Measurements from ENCODE around the gene CSAD. TPM values are rescaled to one million over a fixed set of nuclear protein-coding genes. Genes with fewer than 3 reads are reported as not detected.

Gene CSAD
- total RNA-seq, 1 donor from 2014 or later: 23.8 TPM

DNA sequence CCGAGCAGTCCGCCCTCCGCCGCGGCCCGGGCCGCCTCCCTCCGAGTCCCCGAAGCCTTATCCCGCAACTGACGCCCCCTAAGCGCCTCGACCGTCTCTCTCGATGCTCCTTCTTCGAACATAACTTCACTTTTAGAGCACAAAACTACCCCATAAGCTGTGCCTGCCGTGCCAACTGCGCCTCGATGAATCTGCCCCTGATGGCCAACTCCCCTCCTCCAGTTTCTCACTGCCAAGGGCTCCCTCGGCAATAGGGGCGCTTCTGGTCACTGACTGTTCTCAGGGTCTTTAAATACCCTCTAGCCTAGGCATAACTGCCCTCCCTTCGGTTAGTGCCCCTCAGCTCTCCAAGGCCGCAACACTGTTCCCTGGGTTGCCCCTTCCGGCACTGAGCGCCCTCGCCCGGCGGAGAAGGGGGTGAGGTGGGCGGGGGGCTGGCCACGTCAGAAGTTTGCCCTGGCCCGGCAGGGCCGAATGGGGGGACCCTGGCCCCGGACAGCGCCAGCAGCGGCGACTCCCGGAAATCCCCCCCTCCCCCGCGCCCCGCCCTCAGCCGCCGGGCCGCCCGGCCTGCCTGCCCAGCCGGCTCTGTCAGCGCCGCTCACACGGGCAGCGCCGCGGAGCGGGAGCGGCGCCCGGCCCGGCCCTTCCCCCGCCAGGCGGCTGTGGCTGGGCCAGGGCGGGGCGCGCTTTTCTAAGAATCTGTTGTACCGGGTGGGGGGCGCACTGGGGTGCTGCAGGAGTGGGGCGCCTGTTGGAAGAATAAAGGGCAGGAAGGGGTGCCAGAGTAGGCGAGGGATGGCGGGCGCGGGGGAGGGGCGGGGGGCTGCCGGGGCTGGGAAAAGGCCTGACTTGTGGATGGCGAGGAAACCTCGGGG is 40.7 kb upstream of the CSAD start:
- Mint-ChIP-seq H3K27me3 (ENCODE audit: unreplicated experiment) (peaks cover 10% of the 10 kb centered on the region), H3K27ac (ENCODE audit: unreplicated experiment) (peak overlapping the region; percentile 27), H3K9me3 (ENCODE audit: unreplicated experiment) (no peaks in the 10 kb centered on the region), H3K36me3 (ENCODE audit: low read depth, unreplicated experiment) (peaks cover 4% of the 10 kb centered on the region), H3K4me1 (ENCODE audit: unreplicated experiment) (peaks cover 68% of the 10 kb centered on the region), H3K4me3 (ENCODE audit: unreplicated experiment) (peak overlapping the region; percentile 91)
- peak; percentile 69 for DNase-seq (ENCODE audit: low spot score)
- TF ChIP-seq, protein P1, sequence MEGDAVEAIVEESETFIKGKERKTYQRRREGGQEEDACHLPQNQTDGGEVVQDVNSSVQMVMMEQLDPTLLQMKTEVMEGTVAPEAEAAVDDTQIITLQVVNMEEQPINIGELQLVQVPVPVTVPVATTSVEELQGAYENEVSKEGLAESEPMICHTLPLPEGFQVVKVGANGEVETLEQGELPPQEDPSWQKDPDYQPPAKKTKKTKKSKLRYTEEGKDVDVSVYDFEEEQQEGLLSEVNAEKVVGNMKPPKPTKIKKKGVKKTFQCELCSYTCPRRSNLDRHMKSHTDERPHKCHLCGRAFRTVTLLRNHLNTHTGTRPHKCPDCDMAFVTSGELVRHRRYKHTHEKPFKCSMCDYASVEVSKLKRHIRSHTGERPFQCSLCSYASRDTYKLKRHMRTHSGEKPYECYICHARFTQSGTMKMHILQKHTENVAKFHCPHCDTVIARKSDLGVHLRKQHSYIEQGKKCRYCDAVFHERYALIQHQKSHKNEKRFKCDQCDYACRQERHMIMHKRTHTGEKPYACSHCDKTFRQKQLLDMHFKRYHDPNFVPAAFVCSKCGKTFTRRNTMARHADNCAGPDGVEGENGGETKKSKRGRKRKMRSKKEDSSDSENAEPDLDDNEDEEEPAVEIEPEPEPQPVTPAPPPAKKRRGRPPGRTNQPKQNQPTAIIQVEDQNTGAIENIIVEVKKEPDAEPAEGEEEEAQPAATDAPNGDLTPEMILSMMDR (IDR thresholded peaks at IDR 0.05; ENCODE audit: unreplicated experiment): no peak

DNA sequence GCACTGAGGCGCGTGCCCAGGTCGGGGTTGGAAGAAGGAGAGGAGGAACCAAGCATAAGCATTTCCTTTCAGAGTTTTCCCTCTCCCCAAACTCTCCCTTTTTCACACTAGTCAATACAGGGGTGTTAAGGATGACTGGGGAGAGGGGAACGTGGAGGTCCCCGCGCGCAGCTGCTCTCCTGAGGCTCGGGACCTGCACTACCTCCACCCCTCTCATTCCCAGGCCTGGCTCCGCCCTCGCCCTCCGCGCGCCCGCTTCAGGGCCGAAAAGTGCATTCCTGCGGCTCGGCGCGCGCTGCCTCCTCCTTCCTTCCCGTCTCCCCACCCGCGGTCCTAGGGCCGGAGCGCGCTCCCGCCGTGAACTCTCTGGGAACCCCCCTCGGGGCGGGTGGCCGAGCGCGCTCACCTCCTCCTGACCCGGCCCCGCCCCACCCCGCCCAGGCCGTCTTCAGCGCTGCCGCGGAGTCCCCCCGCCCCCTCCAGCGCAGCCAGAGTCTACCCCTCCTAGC is 40.0 kb upstream of the CSAD start:
- Mint-ChIP-seq H3K27me3 (ENCODE audit: unreplicated experiment) (peaks cover 12% of the 10 kb centered on the region), H3K27ac (ENCODE audit: unreplicated experiment) (peak overlapping the region; percentile 52), H3K4me3 (ENCODE audit: unreplicated experiment) (peak overlapping the region; percentile 91), H3K9me3 (ENCODE audit: unreplicated experiment) (no peaks in the 10 kb centered on the region), H3K4me1 (ENCODE audit: unreplicated experiment) (peaks cover 75% of the 10 kb centered on the region), H3K36me3 (ENCODE audit: low read depth, unreplicated experiment) (peaks cover 4% of the 10 kb centered on the region)
- TF ChIP-seq, protein P1 (IDR thresholded peaks at IDR 0.05; ENCODE audit: unreplicated experiment): no peak
- DNase-seq (ENCODE audit: low spot score): peak; percentile 86

DNA sequence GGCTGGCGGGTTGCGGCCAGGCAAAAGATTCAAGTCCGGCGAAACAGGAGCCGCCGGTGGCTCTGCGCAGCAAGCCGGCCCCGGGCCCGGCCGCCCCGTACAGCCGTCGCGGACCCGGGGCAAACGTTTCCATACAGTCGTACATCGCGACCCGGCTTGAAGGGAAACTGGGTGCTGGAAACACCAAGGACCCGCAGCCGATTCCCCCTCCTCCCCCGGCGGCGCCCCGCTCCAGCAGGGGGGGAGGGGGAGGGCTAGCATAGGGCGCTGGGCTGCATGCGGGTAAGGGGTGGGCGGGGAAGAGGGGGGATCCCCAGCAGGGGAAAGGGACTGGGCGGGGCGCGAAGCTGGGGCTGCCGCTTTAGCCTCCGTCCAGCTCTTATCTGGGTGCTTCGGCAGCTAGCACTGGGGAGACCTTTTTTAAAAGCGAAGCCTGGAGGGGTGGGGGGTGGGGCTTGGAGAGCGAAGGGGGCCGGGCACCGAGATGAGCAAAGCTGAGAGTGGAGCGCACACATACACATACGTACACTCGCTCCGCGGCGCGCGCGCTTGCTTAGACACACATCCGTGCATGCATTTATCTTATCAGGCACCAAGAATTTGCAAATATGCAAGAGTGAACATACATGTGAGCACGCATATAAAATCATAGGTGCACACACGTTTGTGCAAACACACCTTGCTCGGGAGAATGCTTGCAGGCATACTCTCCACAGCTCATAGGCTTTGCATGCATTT is 39.4 kb upstream of the CSAD start:
- Mint-ChIP-seq H3K9me3 (ENCODE audit: unreplicated experiment) (no peaks in the 10 kb centered on the region), H3K4me1 (ENCODE audit: unreplicated experiment) (peaks cover 77% of the 10 kb centered on the region), H3K27ac (ENCODE audit: unreplicated experiment) (peak overlapping the region; percentile 52), H3K4me3 (ENCODE audit: unreplicated experiment) (peak overlapping the region; percentile 91), H3K27me3 (ENCODE audit: unreplicated experiment) (peaks cover 15% of the 10 kb centered on the region), H3K36me3 (ENCODE audit: low read depth, unreplicated experiment) (peaks cover 4% of the 10 kb centered on the region)
- TF ChIP-seq, protein P1 (IDR thresholded peaks at IDR 0.05; ENCODE audit: unreplicated experiment): no peak
- no peak for DNase-seq (ENCODE audit: low spot score)

DNA sequence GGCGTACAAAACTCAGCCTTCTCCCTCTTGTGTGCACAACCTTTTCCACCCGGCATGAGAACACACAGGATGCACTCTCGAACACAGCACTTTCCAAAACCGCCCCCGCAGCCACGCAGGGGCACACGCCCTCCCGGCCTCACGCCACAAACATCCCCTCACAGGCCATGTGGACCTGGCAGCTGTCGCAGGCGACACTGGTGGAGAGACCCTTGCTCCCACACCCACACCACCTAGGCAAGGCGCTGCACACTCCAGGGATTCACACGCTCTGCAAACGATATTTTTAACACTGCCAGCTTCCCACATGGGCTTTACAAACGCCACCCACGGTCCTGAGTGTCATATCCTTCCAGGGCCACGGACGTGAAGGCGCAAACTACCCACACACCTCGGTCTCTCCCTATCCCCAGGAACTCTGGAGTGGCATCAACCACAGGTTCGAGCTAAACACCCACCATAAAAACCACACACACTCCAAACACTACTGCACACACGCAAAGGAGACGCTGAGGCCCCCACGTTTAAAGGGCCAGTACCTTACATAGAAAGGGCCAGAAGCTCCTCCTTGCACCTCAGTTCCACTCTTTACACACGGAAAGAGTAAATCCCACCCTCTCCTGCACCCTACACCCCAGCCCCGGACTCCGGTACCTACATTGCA is 38.7 kb upstream of the CSAD start:
- H3K36me3 Mint-ChIP-seq (ENCODE audit: low read depth, unreplicated experiment): peaks cover 4% of the 10 kb centered on the region
- TF ChIP-seq, protein P1 (IDR thresholded peaks at IDR 0.05; ENCODE audit: unreplicated experiment): no peak
- H3K4me3 Mint-ChIP-seq (ENCODE audit: unreplicated experiment): peak overlapping the region; percentile 90
- no peak for DNase-seq (ENCODE audit: low spot score)
- peaks cover 77% of the 10 kb centered on the region for H3K4me1 Mint-ChIP-seq (ENCODE audit: unreplicated experiment)
- H3K27me3 Mint-ChIP-seq (ENCODE audit: unreplicated experiment): peaks cover 14% of the 10 kb centered on the region
- no peak overlapping the region for H3K27ac Mint-ChIP-seq (ENCODE audit: unreplicated experiment)
- no peaks in the 10 kb centered on the region for H3K9me3 Mint-ChIP-seq (ENCODE audit: unreplicated experiment)
